Tibial nerve (tissue), 4 donors: ENCODE data around the gene ENDOV. TPM values are rescaled to one million over a fixed set of nuclear protein-coding genes. Genes with fewer than 3 reads are reported as not detected.

Experiments used
- DNase-seq, 2 donors: peaks; one replicate each; pipeline ENCODE4 v3.0.0-alpha.2; 2019; ENCODE audit warnings: low spot score in 2 of 2
- H3K27ac ChIP-seq, 4 donors: fragments of 200-600 bp; sonication (generic) in 3 of 4; one replicate each; pipeline ENCODE4 v1.5.1; 2017 to 2019; ENCODE audit warnings: mild to moderate bottlenecking in 1 of 4
- H3K27me3 ChIP-seq, 2 donors: fragments of 200-600 bp; sonication (generic) in 1 of 2; one replicate each; pipeline versions ENCODE4 v1.5.1 to v1.6.0; 2017 to 2019
- H3K36me3 ChIP-seq, 3 donors: fragments of 200-600 bp; sonication (generic); one replicate each; pipeline ENCODE4 v1.5.1; 2018 to 2019
- H3K4me1 ChIP-seq, 4 donors: fragments of 200-600 bp; sonication (generic) in 3 of 4; one replicate each; pipeline ENCODE4 v1.5.1; 2017 to 2019
- H3K4me3 ChIP-seq, 4 donors: fragments of 200-600 bp; sonication (generic) in 3 of 4; one replicate each; pipeline ENCODE4 v1.5.1; 2017 to 2019; ENCODE audit warnings: mild to moderate bottlenecking in 1 of 4, moderate library complexity in 1 of 4
- H3K9me3 ChIP-seq, 4 donors: fragments of 200-600 bp; sonication (generic) in 3 of 4; one replicate each; pipeline ENCODE4 v1.5.1; 2017 to 2019
- EP300 ChIP-seq, 2 donors: sonication (generic); formaldehyde crosslinking; IDR thresholded peaks; one replicate each; pipeline ENCODE4 v1.6.1; 2017; ENCODE audit warnings: antibody characterized with exemption in 2 of 2, mild to moderate bottlenecking in 1 of 2
- POLR2A ChIP-seq, 2 donors: fragments of 450-650 bp; IDR thresholded peaks; one replicate each; pipeline ENCODE4 v1.6.1; 2017; ENCODE audit warnings: antibody characterized with exemption in 2 of 2, mild to moderate bottlenecking in 2 of 2, moderate library complexity in 2 of 2
- WGBS, 2 donors: methylation state at CpG; one replicate each; pipeline ENCODE4 v1.1.5; 2018; 5-methylcytosine and 5-hydroxymethylcytosine counted together
- total RNA-seq, 4 donors: library from RNA; depleted of rRNA; stranded (reverse); fragments of >200 nt; gene quantifications; one replicate each; pipeline ENCODE4 v1.1.0, GENCODE V29; 2016
- TF ChIP-seq, protein P1 (sequence below), 5 experiments: fragments of 200-600 bp in 3 of 5; fragments of 450-650 bp in 2 of 5; sonication (generic) in 3 of 5; IDR thresholded peaks; one replicate each; pipeline ENCODE4 v1.5.1; 2016 to 2019; ENCODE audit warnings: antibody characterized with exemption in 5 of 5, mild to moderate bottlenecking in 3 of 5, moderate library complexity in 2 of 5

Gene ENDOV
- total RNA-seq, 4 donors from 2014 or later = 9.8 to 30.3 (median 16.6) TPM

GRCh38 chr17:80451104-80451775 is 36.3 kb downstream of the ENDOV start:
- no peaks in the 10 kb centered on the region for H3K36me3 ChIP-seq
- WGBS, 2 donors = 80 to 87% methylated on average over 8 to 9 of the region's 9 CpGs
- no peak for DNase-seq
- peaks cover 0 to 22% (median 5%) of the 10 kb centered on the region in 4 donors for H3K4me1 ChIP-seq
- no peaks in the 10 kb centered on the region for H3K9me3 ChIP-seq
- no peaks in the 10 kb centered on the region for H3K27me3 ChIP-seq
- no peak overlapping the region for H3K27ac ChIP-seq
- H3K4me3 ChIP-seq = no peak overlapping the region
- TF ChIP-seq POLR2A (IDR thresholded peaks at IDR 0.05) (no peak), EP300 (IDR thresholded peaks at IDR 0.05) (no peak)
- TF ChIP-seq, protein P1, sequence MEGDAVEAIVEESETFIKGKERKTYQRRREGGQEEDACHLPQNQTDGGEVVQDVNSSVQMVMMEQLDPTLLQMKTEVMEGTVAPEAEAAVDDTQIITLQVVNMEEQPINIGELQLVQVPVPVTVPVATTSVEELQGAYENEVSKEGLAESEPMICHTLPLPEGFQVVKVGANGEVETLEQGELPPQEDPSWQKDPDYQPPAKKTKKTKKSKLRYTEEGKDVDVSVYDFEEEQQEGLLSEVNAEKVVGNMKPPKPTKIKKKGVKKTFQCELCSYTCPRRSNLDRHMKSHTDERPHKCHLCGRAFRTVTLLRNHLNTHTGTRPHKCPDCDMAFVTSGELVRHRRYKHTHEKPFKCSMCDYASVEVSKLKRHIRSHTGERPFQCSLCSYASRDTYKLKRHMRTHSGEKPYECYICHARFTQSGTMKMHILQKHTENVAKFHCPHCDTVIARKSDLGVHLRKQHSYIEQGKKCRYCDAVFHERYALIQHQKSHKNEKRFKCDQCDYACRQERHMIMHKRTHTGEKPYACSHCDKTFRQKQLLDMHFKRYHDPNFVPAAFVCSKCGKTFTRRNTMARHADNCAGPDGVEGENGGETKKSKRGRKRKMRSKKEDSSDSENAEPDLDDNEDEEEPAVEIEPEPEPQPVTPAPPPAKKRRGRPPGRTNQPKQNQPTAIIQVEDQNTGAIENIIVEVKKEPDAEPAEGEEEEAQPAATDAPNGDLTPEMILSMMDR (IDR thresholded peaks at IDR 0.05) = no peak

GRCh38 chr17:80452173-80452915 is 37.4 kb downstream of the ENDOV start:
- TF ChIP-seq, protein P1 (IDR thresholded peaks at IDR 0.05) = no peak
- TF ChIP-seq POLR2A (IDR thresholded peaks at IDR 0.05) (no peak), EP300 (IDR thresholded peaks at IDR 0.05) (no peak)
- peaks cover 0 to 33% (median 13%) of the 10 kb centered on the region in 4 donors for H3K4me1 ChIP-seq
- H3K27me3 ChIP-seq = no peaks in the 10 kb centered on the region
- 74 to 82% methylated on average over 11 to 12 of the region's 14 CpGs for WGBS, 2 donors
- no peak overlapping the region for H3K27ac ChIP-seq
- no peaks in the 10 kb centered on the region for H3K36me3 ChIP-seq
- no peak for DNase-seq
- H3K4me3 ChIP-seq = no peak overlapping the region
- no peaks in the 10 kb centered on the region for H3K9me3 ChIP-seq

GRCh38 chr17:80453126-80453997 is 38.4 kb downstream of the ENDOV start:
- peak overlapping the region in 3 of 4 donors; percentile 49 to 74 (median 51) for H3K4me3 ChIP-seq
- H3K36me3 ChIP-seq = no peaks in the 10 kb centered on the region
- WGBS, 2 donors = 87 to 90% methylated on average over 19 of the region's 19 CpGs
- no peak overlapping the region for H3K27ac ChIP-seq
- no peaks in the 10 kb centered on the region for H3K27me3 ChIP-seq
- peaks cover 0 to 33% (median 13%) of the 10 kb centered on the region in 4 donors for H3K4me1 ChIP-seq
- TF ChIP-seq POLR2A (IDR thresholded peaks at IDR 0.05) (no peak), EP300 (IDR thresholded peaks at IDR 0.05) (no peak)
- TF ChIP-seq, protein P1 (IDR thresholded peaks at IDR 0.05) = no peak
- DNase-seq = no peak
- H3K9me3 ChIP-seq = no peaks in the 10 kb centered on the region

DNA sequence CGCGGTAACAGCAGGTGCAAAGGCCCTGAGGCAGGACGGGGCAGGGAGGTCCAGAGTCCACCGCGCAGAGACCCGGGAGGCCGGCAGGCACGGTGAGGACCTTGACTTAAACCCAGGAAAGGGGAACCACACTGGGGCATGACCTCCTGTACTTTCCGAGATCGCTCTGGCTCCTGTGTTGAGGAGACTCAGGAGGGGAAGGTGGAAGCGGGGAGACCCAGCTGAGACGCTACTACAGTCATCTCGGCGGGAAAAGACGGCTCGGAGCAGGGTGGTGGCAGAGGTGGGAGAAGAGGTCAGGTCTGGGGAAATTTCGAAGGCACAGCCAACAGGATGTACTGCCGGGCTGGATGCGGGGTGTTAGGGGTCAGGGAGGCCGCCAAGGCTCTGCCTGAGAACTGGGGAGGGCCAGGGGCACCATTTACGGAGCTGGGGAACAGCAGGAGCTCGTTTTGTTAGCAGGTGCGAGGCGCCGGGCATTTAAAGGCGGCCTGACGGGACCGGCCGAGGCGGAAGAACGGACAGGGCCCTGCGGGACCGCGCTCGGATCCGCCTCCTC is 39.1 kb downstream of the ENDOV start:
- DNase-seq = no peak
- Histone ChIP-seq H3K4me3 (peak overlapping the region; percentile 49 to 94 (median 62)), H3K27me3 (no peaks in the 10 kb centered on the region), H3K4me1 (peaks cover 0 to 33% (median 13%) of the 10 kb centered on the region in 4 donors), H3K27ac (peak overlapping the region; percentile 84 to 99 (median 98)), H3K9me3 (no peaks in the 10 kb centered on the region), H3K36me3 (no peaks in the 10 kb centered on the region)
- 29 to 34% methylated on average over 34 to 36 of the region's 36 CpGs for WGBS, 2 donors
- no peak for TF ChIP-seq EP300 (IDR thresholded peaks at IDR 0.05)
- TF ChIP-seq, protein P1 (IDR thresholded peaks at IDR 0.05) = no peak
- no peak for TF ChIP-seq POLR2A (IDR thresholded peaks at IDR 0.05)
